Measurements from ENCODE around the gene ERBB2. TPM values are rescaled to one million over a fixed set of nuclear protein-coding genes. Genes with fewer than 3 reads are reported as not detected.
"Not testable (repeated sequence)": the region's sequence is repeated elsewhere in the genome, so short reads cannot be mapped to it uniquely, and the experiment has no call there.

Gene ERBB2
- total RNA-seq, 1 donor from 2014 or later, result 7.1 TPM

DNA sequence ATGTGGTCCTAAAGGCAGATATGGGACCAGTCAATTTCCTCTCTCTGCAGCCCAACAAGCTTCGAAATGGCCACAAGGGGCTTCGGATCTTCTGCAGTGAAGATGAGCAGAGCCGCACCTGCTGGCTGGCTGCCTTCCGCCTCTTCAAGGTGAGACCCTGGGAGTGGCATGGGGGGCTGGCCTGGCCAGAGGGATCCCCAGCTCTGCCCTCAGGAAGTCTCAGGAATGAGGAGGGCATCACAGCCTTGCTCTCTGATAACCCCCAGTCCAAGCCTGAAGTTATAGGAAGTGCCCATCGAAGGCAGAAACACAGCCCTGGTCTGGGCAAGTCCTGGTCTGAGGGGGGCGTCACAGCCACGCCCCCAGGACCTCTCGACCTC is 45.0 kb downstream of the ERBB2 start:
- DNase-seq, result no peak
- ChIA-PET POLR2A (no interaction called here), CTCF (no interaction called here)
- ATAC-seq (ENCODE audit: low read depth), result no peak
- Mint-ChIP-seq H3K27me3 (peaks cover 7% of the 10 kb centered on the region), H3K4me1 (peaks cover 8% of the 10 kb centered on the region), H3K9me3 (no peaks in the 10 kb centered on the region), H3K4me3 (no peak overlapping the region), H3K27ac (no peak overlapping the region), H3K36me3 (ENCODE audit: low read depth) (no peaks in the 10 kb centered on the region)
- intact Hi-C loops (cut with micrococcal nuclease), result no loop called here
- TF ChIP-seq, protein P1, sequence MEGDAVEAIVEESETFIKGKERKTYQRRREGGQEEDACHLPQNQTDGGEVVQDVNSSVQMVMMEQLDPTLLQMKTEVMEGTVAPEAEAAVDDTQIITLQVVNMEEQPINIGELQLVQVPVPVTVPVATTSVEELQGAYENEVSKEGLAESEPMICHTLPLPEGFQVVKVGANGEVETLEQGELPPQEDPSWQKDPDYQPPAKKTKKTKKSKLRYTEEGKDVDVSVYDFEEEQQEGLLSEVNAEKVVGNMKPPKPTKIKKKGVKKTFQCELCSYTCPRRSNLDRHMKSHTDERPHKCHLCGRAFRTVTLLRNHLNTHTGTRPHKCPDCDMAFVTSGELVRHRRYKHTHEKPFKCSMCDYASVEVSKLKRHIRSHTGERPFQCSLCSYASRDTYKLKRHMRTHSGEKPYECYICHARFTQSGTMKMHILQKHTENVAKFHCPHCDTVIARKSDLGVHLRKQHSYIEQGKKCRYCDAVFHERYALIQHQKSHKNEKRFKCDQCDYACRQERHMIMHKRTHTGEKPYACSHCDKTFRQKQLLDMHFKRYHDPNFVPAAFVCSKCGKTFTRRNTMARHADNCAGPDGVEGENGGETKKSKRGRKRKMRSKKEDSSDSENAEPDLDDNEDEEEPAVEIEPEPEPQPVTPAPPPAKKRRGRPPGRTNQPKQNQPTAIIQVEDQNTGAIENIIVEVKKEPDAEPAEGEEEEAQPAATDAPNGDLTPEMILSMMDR (IDR thresholded peaks at IDR 0.05), result no peak

DNA sequence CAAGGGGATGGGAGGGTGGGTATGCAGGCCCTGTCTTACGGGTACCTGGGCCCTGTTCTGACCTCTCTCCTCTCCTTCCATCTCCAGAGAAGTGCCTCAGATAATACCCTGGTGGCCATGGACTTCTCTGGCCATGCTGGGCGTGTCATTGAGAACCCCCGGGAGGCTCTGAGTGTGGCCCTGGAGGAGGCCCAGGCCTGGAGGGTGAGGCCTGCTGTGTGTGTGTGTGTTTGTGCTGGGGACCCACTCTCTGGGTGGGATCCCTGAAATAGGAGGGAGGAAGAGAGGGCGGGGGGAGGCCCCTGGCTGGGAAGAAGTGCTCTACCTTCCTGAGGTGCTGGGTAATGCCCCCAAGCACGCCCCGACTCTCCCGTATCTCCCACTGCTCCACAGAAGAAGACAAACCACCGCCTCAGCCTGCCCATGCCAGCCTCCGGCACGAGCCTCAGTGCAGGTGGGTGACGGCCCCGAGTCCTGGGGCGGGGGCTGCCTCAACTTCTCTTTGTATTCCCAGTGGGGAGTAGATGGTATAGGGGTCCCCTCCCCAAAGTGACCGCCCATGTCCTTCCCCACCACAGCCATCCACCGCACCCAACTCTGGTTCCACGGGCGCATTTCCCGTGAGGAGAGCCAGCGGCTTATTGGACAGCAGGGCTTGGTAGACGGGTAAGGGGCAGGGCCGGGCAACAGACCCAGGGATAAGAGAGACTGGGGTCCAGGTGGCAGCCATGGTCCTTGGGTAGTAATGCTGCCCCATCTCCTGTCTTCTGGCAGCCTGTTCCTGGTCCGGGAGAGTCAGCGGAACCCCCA is 45.7 kb downstream of the ERBB2 start:
- Mint-ChIP-seq H3K4me1 (peaks cover under 1% of the 10 kb centered on the region), H3K27me3 (peaks cover 4% of the 10 kb centered on the region), H3K4me3 (no peak overlapping the region), H3K36me3 (ENCODE audit: low read depth) (no peaks in the 10 kb centered on the region), H3K9me3 (no peaks in the 10 kb centered on the region), H3K27ac (no peak overlapping the region)
- intact Hi-C loops (cut with micrococcal nuclease), result no loop called here
- ChIA-PET CTCF (no interaction called here), POLR2A (no interaction called here)
- DNase-seq, result no peak
- TF ChIP-seq, protein P1 (IDR thresholded peaks at IDR 0.05), result no peak
- no peak for ATAC-seq (ENCODE audit: low read depth)

DNA sequence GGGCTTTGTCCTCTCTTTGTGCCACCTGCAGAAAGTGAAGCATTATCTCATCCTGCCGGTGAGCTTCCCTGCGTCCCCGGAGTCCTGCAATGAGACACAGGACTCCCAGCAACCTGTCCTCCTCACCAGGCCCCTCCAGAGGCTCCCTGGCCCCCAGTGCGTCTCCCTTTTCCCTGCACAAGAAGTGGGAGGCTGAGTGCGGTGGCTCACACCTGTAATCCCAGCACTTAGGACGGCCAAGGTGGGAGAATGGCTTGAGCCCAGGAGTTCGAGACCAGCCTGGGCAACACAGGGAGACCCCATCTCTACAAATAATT is 46.2 kb downstream of the ERBB2 start:
- Mint-ChIP-seq H3K4me3 (no peak overlapping the region), H3K36me3 (ENCODE audit: low read depth) (no peaks in the 10 kb centered on the region), H3K9me3 (no peaks in the 10 kb centered on the region), H3K27me3 (peaks cover 4% of the 10 kb centered on the region), H3K27ac (no peak overlapping the region), H3K4me1 (no peaks in the 10 kb centered on the region)
- TF ChIP-seq, protein P1 (IDR thresholded peaks at IDR 0.05), result no peak
- intact Hi-C loops (cut with micrococcal nuclease), result no loop called here
- no peak for DNase-seq
- ChIA-PET CTCF (no interaction called here), POLR2A (no interaction called here)
- ATAC-seq (ENCODE audit: low read depth), result no peak

DNA sequence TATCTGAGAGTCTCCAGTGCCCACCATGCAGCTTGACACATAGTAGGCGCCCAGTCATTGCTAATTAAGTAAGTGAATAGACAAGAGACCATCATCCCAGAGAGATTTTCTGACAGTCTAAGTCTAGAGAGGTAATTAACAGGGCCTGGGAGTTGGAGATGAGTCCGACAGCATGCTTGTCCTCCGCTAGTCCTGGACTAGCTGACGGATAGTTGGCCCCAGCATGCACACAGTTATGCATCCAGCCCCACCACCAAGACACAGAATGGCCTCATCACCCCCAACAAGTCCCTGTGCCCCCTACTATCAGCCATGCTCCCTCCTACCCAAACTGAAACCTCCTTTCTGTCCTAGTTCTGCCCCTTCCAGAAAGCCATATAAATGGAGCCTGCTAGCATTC is 47.9 kb downstream of the ERBB2 start:
- H3K27ac Mint-ChIP-seq, result no peak overlapping the region

DNA sequence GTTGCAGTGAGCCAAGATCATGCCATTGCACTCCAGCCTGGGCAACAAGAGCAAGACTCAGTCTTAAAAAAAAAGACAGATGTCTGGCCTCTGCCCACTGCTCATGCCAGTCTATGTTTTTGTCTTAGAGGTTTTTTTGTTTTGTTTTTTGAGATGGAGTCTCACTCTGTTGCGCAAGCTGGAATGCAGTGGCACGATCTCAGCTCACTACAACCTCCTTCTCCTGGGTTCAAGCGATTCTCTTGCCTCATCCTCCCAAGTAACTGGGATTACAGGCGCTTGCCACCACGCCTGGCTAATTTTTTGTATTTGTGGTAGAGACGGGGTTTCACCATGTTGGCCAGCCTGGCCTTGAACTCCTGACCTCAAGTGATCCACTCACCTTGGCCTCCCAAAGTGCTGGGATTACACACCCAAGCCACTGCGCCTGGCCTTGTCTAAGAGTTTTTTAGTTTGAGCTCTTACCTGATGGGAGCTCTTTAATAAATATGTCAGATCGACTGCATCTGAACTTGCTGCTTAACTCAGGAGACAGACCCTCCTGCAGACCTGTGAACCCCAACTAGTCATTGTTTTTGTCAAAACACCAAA is 48.7 kb downstream of the ERBB2 start:
- H3K36me3 Mint-ChIP-seq (ENCODE audit: low read depth); H3K9me3 Mint-ChIP-seq; H3K4me3 Mint-ChIP-seq; intact Hi-C loops (cut with micrococcal nuclease); H3K27me3 Mint-ChIP-seq; ATAC-seq (ENCODE audit: low read depth); H3K27ac Mint-ChIP-seq; DNase-seq: not testable (repeated sequence)
- H3K4me1 Mint-ChIP-seq, result peaks cover 17% of the 10 kb centered on the region
- POLR2A ChIA-PET, result interaction anchor here (1.4 kb wide), 1 partner anchor 18 kb away, joined by 9 read pairs; the partner anchor contains the start of gene MIEN1
- CTCF ChIA-PET, result interaction anchor here (1.5 kb wide), 1 partner anchor 18 kb away, joined by 3 read pairs; the partner anchor contains the start of gene MIEN1

More for the DNA sequence above, 47.9 kb downstream of the ERBB2 start:
- ChIA-PET CTCF (no interaction called here), POLR2A (no interaction called here)
- H3K27me3 Mint-ChIP-seq, result no peaks in the 10 kb centered on the region
- no peaks in the 10 kb centered on the region for H3K9me3 Mint-ChIP-seq
- no peaks in the 10 kb centered on the region for H3K36me3 Mint-ChIP-seq (ENCODE audit: low read depth)
- H3K4me3 Mint-ChIP-seq, result no peak overlapping the region
- intact Hi-C loops (cut with micrococcal nuclease), result no loop called here
- TF ChIP-seq, protein P1 (IDR thresholded peaks at IDR 0.05), result no peak
- DNase-seq (no peak), ATAC-seq (ENCODE audit: low read depth) (no peak)
- H3K4me1 Mint-ChIP-seq, result peaks cover 9% of the 10 kb centered on the region
